Renal cortical epithelial cell (primary cell): ENCODE data around the gene MACROD2. TPM values are rescaled to one million over a fixed set of nuclear protein-coding genes. Genes with fewer than 3 reads are reported as not detected.

Experiments
- DNase-seq: peaks from one replicate; pipeline ENCODE4 v3.0.0-alpha.2; 2011; ENCODE audit warnings: low read depth
- total RNA-seq: library from RNA; depleted of rRNA; stranded (reverse); fragments of >200 nt; gene quantifications from 2 replicates; pipeline ENCODE4 v1.2.3, GENCODE V29; 2014

MACROD2 gene
- total RNA-seq, 1 donor from 2014 or later: 5.4 TPM

GRCh38 chr20:15847196-15847784 is 1852.0 kb downstream of the MACROD2 start:
- DNase-seq: no peak

DNA sequence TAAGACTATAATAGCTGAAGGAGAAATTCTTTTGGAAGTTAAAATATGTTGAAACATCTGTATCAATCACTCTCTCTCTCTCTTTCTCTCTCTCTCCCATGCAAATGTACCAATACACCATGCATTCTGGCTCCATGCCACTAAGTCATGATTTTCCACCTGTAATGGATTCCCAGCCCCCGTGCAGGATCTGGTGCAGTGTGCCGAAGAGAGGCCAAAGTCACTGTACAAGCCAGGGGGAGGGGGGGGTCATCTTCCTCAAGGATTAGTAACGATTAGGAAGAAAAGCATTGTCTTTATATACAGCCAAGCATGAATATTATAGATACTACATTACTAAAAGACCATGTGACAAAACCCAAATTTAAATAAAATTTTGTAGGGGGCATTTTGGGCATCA is 1852.8 kb downstream of the MACROD2 start:
- DNase-seq: no peak

- DNase-seq: no peak
Observed at GRCh38 chr20:15848995-15849610, 1853.8 kb downstream of the MACROD2 start.

DNA sequence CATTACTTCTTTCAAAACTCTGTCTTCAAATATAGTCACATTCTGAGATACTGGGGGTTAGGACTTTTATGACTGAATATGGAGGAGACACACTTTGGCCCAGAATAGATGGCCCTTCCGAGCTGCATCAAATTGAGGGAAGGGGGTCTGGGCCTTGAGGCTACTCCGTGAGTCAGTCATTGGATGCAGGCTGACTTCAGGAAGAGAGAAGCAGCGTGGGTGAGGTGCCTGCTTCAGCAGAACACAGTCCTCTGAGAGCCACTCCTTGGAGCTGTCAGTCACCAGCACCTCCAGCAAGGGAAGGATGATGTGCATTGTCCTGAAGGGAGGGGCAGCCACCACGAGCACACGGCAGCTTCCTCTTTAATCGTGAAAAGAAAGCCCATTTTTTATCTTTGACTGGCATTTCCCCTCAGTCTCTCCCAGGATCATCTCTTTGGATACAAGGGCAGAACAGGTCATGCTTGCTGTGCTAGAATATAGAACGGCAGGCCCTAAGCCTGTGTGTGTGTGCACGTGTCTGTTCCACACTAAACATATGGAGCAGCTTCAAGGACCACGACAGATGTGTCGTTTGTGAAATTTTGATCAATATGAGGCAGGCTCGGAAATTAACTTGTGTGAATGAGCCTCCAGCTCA is 1856.4 kb downstream of the MACROD2 start:
- DNase-seq: no peak

DNA sequence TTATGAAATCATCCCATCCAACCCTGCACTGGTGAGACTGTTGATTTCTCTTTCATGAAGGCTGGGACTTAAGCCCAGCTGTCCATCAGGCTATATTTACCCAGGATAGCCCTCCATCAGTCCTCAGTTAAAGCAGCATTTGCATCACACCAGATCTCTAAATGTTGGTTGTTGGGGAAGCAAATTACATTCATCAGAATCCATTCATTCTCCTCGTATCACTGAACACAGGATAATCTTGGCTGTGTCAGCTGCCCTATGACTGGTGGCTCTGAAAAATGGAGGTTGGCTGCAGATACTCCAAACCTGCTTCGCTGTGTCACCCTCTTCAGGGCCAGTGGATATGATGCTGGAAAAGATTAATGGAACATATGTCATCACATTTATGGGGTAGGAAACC is 1859.6 kb downstream of the MACROD2 start:
- DNase-seq: no peak

DNA sequence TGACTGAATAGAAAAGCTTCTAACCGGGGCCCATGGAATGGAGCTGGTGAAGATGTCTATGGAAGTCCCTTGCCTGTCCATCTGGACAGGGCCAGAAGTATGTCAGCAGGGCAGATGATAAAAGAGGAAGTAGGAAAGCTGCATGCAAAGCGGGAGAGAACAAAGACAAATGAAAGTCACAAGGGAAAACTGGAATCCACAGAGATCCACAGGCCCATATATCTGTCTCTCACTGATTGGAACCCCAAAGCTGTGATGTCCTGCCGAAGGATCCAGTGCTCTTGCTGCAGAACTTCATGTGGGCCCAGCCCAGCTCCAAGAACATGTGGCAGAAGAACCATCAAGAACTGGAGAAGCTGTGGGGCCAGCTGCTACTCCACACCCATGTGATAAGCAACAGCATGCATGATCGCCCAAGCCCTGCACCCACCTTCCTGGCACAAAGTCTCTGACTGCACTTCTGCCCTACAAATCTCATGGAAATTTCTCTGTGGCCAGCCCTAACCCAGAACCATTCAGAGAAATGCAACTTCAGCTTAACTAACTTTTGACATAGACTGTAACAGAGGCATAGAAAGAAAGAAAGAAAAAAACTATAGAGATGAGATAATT is 1862.0 kb downstream of the MACROD2 start:
- no peak for DNase-seq

- DNase-seq: no peak
Observed at GRCh38 chr20:15859061-15859460, 1863.7 kb downstream of the MACROD2 start.

- peak; percentile 76 for DNase-seq
Observed at GRCh38 chr20:15860850-15861249, 1865.5 kb downstream of the MACROD2 start.

DNA sequence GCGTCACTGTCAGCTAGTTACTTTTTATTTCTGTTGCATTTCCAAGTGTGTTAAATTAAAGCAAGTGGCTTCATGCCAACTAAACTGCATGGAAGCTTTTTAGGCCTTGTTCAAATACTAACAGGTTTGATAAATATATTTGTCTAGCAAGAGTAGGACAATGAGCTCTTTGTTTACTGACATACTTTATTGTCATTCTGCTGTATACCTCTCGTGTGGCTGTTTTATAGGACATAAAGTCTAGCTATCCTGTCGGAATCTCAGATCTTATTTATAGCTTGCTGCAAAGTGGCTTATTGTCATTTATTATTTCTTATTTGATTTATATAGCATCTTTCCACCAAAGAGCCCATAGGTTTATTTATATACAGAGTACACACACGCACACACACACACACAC is 1866.9 kb downstream of the MACROD2 start:
- no peak for DNase-seq

DNA sequence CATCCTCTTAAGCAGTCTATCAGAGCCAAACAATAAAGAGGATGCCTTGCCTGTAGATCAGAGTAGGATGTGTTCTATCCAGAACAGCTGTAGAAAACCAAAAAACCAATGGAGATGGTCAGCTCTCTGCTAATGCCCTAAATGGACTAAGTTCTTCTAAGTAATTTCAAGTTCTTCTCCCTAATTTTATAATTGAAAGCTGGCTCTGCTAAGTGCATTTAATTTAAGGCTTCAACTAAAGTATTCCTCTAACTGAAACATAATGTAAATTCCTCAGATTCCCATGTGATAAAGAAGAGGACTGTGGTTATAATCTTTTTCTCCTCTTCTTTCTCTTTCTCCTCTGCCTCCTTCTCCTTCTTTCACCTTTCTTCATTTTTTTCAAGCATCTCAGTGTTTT is 1868.4 kb downstream of the MACROD2 start:
- no peak for DNase-seq

GRCh38 chr20:15865553-15865952 is 1870.2 kb downstream of the MACROD2 start:
- no peak for DNase-seq

GRCh38 chr20:15866916-15867730 is 1871.8 kb downstream of the MACROD2 start:
- no peak for DNase-seq

DNA sequence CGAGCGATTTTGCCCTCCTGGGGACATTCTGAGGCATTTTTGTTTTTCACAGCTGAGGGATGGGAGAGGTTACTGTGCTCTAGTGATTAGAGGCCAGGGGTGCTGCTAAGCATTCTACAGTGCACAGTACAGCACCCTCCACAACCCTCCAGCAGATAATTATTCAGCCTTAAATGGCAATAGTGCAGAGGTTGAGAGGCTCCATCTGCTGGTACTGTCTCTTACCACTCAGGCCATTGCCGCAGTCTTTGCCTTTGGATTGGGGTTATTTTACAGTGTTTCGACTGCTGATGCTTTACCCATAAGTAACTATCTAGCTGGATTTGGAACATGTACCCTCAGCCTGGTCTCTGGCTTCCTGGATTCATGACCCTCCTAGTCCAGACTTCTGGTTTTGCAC is 1872.6 kb downstream of the MACROD2 start:
- DNase-seq: no peak

GRCh38 chr20:15875446-15875845 is 1880.1 kb downstream of the MACROD2 start:
- peak; percentile 74 for DNase-seq

GRCh38 chr20:15882553-15882952 is 1887.2 kb downstream of the MACROD2 start:
- DNase-seq: no peak

DNA sequence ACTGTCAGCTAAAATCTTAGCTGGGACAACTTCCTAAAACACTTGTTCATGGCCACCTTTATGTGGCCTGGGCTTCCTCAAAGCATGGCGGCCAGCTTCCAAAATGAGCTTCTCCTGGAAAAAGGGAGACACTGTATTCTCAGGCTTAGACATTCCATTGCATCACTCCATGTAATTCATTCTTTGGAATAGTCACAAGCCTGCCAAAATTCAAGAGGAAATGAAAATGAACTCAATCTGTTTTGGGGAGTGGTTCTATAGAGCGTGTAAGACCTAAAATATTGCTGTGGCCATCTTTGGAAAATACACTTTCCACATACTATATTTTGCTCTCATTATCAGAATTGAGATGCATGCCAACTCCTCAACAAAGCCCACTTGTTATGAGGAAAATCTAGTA is 1890.9 kb downstream of the MACROD2 start:
- no peak for DNase-seq

DNA sequence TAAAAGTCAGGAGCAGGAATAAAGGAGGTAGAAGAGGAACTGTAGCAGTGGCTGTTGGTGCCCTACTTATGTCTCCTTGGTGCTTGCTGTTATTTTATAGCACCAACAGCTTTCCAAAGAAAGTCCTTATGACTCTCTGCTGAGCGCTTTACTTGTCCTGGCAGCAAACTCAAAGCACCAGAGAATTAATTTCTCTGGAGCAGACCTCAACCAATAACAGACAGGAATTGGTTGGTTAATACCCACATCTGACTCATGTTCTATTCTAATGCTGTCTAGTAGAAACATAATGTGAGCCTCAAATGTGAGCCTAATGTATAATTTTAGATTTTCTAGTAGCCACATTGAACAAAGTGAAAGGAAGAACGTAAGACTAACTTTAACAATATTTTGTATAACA is 1892.1 kb downstream of the MACROD2 start:
- DNase-seq: no peak

- no peak for DNase-seq
Observed at GRCh38 chr20:15889061-15889460, 1893.7 kb downstream of the MACROD2 start.

- peak; percentile 2 for DNase-seq
Observed at GRCh38 chr20:15889514-15890256, 1894.4 kb downstream of the MACROD2 start.

DNA sequence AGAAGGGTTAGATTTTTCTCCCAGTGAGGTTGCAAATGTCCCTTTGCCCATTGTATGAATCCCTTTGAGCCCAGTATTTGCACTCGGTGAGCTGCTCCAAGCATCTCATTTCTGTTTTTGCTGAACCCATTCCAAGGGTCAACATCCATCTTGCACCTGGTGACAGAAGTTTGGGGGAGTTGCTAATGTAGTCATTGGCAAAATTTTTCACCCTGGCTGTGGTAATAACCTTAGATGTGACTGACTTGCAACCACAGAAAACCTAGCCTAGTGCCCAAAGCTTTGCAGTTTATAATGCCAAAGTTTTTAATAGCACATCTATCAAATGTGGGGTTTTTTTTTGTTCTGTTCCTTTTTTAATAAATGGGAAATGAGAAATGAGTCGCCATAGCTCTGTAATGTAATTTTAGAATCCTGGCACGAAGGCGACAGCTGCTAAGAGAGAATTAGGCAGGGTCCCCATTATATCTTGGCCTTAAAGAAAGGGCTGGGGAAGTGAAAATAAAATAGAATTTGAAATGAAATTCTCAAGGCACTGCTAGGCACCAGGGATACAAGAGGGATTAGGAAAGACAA is 1895.2 kb downstream of the MACROD2 start:
- no peak for DNase-seq

- DNase-seq: peak; percentile 4
Observed at GRCh38 chr20:15895126-15895525, 1899.8 kb downstream of the MACROD2 start.
